NCI-H146 (cell line): ENCODE measurements around the gene LRRC46.

Source experiments
- DNase-seq: peaks from one replicate; lab custom pipeline; 2025; lab: John Stamatoyannopoulos, UW

Gene LRRC46

GRCh38 chr17:47808830-47809480 lies 22.5 kb upstream of the LRRC46 start:
- no peak for DNase-seq

GRCh38 chr17:47810200-47810821 lies 21.2 kb upstream of the LRRC46 start:
- DNase-seq = no peak

GRCh38 chr17:47810901-47811635 lies 20.4 kb upstream of the LRRC46 start:
- DNase-seq = no peak

GRCh38 chr17:47811709-47812108 lies 19.8 kb upstream of the LRRC46 start:
- no peak for DNase-seq

- DNase-seq = no peak
Measured at GRCh38 chr17:47812146-47812920, 19.1 kb upstream of the LRRC46 start.

- DNase-seq = no peak
Measured at GRCh38 chr17:47813077-47813476, 18.4 kb upstream of the LRRC46 start.

- DNase-seq = no peak
Measured at GRCh38 chr17:47813512-47814031, 17.9 kb upstream of the LRRC46 start.

GRCh38 chr17:47815106-47815918 lies 16.2 kb upstream of the LRRC46 start:
- DNase-seq = no peak

GRCh38 chr17:47816111-47816735 lies 15.2 kb upstream of the LRRC46 start:
- DNase-seq = no peak

- DNase-seq = no peak
Measured at GRCh38 chr17:47816947-47817346, 14.5 kb upstream of the LRRC46 start.

GRCh38 chr17:47818002-47818695 lies 13.3 kb upstream of the LRRC46 start:
- DNase-seq = no peak

- no peak for DNase-seq
Measured at GRCh38 chr17:47819475-47819874, 12.0 kb upstream of the LRRC46 start.

GRCh38 chr17:47820033-47820789 lies 11.3 kb upstream of the LRRC46 start:
- no peak for DNase-seq

GRCh38 chr17:47821031-47821423 lies 10.4 kb upstream of the LRRC46 start:
- peak; percentile 8 for DNase-seq

- DNase-seq = peak; percentile 88
Measured at GRCh38 chr17:47821424-47822391, 9.8 kb upstream of the LRRC46 start, which contains the start of gene OSBPL7. Gene OSBPL7 (minus strand): TSS chr17:47821794. CDS start chr17:47820278, 1,516 bp downstream.

GRCh38 chr17:47822785-47823184 lies 8.7 kb upstream of the LRRC46 start:
- no peak for DNase-seq

- DNase-seq = no peak
Measured at GRCh38 chr17:47823519-47823918, 8.0 kb upstream of the LRRC46 start.

GRCh38 chr17:47829870-47830269 lies 1.6 kb upstream of the LRRC46 start:
- DNase-seq = no peak
